Hematopoietic multipotent progenitor cell treated with erythropoietin and hydrocortisone succinate and interleukin-3 and kit ligand, for 17 days (in vitro differentiated cells): Measurements from ENCODE around the gene PCGF3.
"Not testable (repeated sequence)": the region's sequence is repeated elsewhere in the genome, so short reads cannot be mapped to it uniquely, and the experiment has no call there.

Source experiments
- DNase-seq: peaks from one replicate; pipeline ENCODE4 v3.0.0-alpha.2; 2015; ENCODE audit warnings: low spot score

The PCGF3 gene

GRCh38 chr4:797066-797465 is 91.4 kb downstream of the PCGF3 start:
- no peak for DNase-seq

GRCh38 chr4:801436-802124 is 95.9 kb downstream of the PCGF3 start:
- no peak for DNase-seq

GRCh38 chr4:803884-804283 is 98.3 kb downstream of the PCGF3 start:
- no peak for DNase-seq

- DNase-seq: no peak
These were observed 99.2 kb downstream of the PCGF3 start for GRCh38 chr4:804804-805203.

GRCh38 chr4:806979-807378 is 101.3 kb downstream of the PCGF3 start:
- DNase-seq: not testable (repeated sequence)

- DNase-seq: no peak
These were observed 102.2 kb downstream of the PCGF3 start for GRCh38 chr4:807792-808191.

- no peak for DNase-seq
These were observed 103.4 kb downstream of the PCGF3 start for GRCh38 chr4:808860-809570.

GRCh38 chr4:813900-814299 is 108.3 kb downstream of the PCGF3 start:
- no peak for DNase-seq

- no peak for DNase-seq
These were observed 108.7 kb downstream of the PCGF3 start for GRCh38 chr4:814312-814850.

- DNase-seq: no peak
These were observed 110.0 kb downstream of the PCGF3 start for GRCh38 chr4:815464-816146.

- no peak for DNase-seq
These were observed 112.7 kb downstream of the PCGF3 start for GRCh38 chr4:818106-818921.

GRCh38 chr4:819401-820229 is 114.0 kb downstream of the PCGF3 start:
- no peak for DNase-seq
